ENCODE data around the gene B4GALT6.

DNA sequence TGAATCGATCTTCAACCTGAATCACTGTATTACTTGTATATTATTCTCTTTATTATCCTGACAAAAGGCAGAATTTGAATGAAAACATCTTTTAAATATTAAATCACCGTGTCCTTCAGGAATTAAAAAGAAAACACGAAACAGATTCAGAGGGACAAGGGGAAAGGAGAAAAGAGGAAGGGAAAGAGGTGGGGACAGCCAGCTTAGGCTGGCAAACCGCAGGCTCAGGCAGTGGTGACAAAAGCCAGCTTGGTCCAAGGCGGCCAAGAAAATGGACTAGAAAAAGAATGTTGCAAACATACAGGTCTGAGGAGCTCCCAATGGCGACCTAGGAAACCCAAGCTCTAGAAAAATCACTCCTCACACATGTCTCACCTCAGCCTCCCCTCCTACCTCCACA, 6.8 kb downstream of the B4GALT6 start:
- TF ChIP-seq EZH2phosphoT487 (IDR thresholded peaks at IDR 0.05; ENCODE audit: borderline replicate concordance, low read length) = no peak
- TF ChIP-seq, protein P1, sequence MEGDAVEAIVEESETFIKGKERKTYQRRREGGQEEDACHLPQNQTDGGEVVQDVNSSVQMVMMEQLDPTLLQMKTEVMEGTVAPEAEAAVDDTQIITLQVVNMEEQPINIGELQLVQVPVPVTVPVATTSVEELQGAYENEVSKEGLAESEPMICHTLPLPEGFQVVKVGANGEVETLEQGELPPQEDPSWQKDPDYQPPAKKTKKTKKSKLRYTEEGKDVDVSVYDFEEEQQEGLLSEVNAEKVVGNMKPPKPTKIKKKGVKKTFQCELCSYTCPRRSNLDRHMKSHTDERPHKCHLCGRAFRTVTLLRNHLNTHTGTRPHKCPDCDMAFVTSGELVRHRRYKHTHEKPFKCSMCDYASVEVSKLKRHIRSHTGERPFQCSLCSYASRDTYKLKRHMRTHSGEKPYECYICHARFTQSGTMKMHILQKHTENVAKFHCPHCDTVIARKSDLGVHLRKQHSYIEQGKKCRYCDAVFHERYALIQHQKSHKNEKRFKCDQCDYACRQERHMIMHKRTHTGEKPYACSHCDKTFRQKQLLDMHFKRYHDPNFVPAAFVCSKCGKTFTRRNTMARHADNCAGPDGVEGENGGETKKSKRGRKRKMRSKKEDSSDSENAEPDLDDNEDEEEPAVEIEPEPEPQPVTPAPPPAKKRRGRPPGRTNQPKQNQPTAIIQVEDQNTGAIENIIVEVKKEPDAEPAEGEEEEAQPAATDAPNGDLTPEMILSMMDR (IDR thresholded peaks at IDR 0.05; ENCODE audit: low read depth, low read length, poor library complexity, severe bottlenecking) = no peak
